ENCODE data around the gene CYTH1. TPM values are rescaled to one million over a fixed set of nuclear protein-coding genes. Genes with fewer than 3 reads are reported as not detected.
A peak's percentile ranks its signal among the peaks of the same experiment; 100 is the strongest.

CYTH1 gene
- total RNA-seq, 1 donor from 2014 or later, result 25.0 TPM

DNA sequence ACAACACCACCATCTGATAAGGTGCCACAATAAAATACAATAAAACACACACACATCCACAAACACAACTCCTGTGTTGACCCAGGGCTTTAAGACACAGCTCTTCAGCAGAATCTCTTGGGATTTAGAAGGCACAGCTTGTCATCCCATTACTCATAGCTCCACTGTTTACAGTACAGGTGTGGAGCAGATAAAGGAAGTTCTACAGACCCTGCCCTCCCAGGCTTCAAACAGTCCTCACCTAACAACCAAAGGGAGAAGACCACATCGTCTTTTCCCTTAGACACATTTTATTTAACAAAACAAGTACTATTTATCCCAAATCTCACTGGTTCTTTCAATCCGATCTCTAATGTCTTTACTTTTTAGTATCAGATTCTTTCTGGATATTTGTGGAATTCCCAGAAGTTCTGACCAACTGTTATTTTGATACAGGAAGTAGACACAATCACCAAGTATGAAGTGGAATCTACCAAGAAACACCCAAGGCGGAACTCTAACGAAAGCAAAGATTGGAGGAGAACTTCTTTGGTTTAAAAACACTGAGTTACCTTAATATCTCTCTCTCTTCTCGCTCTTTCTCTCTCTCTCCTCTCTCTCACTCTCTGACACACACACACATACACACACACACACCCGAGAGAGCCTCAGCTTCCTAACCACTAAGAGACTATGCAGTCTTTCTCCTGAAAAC, 46.1 kb downstream of the CYTH1 start:
- Histone ChIP-seq H4K20me1 (ENCODE audit: insufficient read depth, low read length) (peaks cover 33% of the 10 kb centered on the region), H2AFZ (ENCODE audit: low read depth, low read length) (no peak overlapping the region), H3K36me3 (ENCODE audit: insufficient read depth, low read length) (no peaks in the 10 kb centered on the region), H3K79me2 (ENCODE audit: insufficient read depth, low read length) (peaks cover 47% of the 10 kb centered on the region), H3K27me3 (ENCODE audit: insufficient read depth, low read length) (no peaks in the 10 kb centered on the region), H3K27ac (ENCODE audit: low read depth, low read length) (peak overlapping the region; percentile 10), H3K4me2 (ENCODE audit: low read length) (peak overlapping the region; percentile 47), H3K9ac (ENCODE audit: low read length) (peak overlapping the region; percentile 21), H3K9me3 (ENCODE audit: insufficient read depth, low read depth, low read length) (no peaks in the 10 kb centered on the region), H3K4me1 (ENCODE audit: insufficient read depth, low read length) (peaks cover 19% of the 10 kb centered on the region), H3K4me3 (ENCODE audit: insufficient read depth, low read depth, low read length) (no peak overlapping the region)
- DNase-seq (ENCODE audit: low read depth), result peak; percentile 41
- no peak for FAIRE-seq
- Mint-ChIP-seq H3K4me1 (ENCODE audit: low read depth, unreplicated experiment) (peaks cover 27% of the 10 kb centered on the region), H3K36me3 (ENCODE audit: low read depth, unreplicated experiment) (peaks cover 3% of the 10 kb centered on the region), H3K27ac (ENCODE audit: unreplicated experiment) (peak overlapping the region; percentile 8), H3K4me3 (ENCODE audit: unreplicated experiment) (no peak overlapping the region), H3K27me3 (ENCODE audit: low read depth, unreplicated experiment) (no peaks in the 10 kb centered on the region), H3K9me3 (ENCODE audit: unreplicated experiment) (no peaks in the 10 kb centered on the region)
- TF ChIP-seq, protein P1, sequence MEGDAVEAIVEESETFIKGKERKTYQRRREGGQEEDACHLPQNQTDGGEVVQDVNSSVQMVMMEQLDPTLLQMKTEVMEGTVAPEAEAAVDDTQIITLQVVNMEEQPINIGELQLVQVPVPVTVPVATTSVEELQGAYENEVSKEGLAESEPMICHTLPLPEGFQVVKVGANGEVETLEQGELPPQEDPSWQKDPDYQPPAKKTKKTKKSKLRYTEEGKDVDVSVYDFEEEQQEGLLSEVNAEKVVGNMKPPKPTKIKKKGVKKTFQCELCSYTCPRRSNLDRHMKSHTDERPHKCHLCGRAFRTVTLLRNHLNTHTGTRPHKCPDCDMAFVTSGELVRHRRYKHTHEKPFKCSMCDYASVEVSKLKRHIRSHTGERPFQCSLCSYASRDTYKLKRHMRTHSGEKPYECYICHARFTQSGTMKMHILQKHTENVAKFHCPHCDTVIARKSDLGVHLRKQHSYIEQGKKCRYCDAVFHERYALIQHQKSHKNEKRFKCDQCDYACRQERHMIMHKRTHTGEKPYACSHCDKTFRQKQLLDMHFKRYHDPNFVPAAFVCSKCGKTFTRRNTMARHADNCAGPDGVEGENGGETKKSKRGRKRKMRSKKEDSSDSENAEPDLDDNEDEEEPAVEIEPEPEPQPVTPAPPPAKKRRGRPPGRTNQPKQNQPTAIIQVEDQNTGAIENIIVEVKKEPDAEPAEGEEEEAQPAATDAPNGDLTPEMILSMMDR (IDR thresholded peaks at IDR 0.05; ENCODE audit: insufficient read depth, low read depth, low read length), result no peak

DNA sequence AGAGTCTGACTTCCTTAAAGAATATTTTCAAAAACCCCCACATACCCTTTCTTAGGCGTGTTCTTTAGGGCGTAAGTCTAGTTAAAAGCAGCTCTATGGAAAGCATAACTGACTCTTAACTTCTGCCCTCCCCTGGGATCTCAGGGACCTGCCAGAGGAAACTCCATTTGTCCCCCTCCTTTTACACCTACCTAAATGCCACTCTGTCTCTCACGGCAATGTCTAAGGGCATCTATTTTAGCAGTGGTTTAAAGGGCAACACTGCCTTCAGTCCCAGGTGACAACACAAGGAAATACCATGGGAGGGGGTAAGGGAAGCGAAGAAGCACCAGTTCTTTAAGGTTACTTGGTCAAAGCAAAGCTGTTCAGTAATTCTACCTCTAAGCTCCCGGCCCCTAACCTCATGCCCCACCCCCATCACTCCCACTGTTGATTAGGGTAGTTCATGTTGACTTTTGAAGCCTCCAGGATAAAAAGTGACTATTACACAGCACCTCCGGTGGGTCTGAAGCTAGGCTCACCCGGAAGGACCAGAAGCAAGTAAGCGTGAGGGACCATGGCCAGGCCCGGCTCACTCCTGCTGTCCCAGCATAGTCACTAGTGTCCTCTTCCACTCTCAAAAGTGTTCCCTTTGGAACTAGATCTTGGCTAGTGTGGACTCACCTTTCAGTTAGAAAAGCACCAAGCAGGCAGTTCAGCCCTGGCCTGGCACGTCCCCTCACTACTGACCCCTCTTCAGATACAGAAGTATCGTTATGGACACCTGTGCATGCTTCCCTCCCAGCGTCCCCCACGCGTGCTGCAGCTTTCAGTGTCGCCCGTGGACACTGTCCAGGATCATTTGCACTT, 47.1 kb downstream of the CYTH1 start:
- H3K79me2 ChIP-seq (ENCODE audit: insufficient read depth, low read length), result peaks cover 48% of the 10 kb centered on the region
- Mint-ChIP-seq H3K36me3 (ENCODE audit: low read depth, unreplicated experiment) (no peaks in the 10 kb centered on the region), H3K4me3 (ENCODE audit: unreplicated experiment) (no peak overlapping the region), H3K27ac (ENCODE audit: unreplicated experiment) (no peak overlapping the region), H3K27me3 (ENCODE audit: low read depth, unreplicated experiment) (no peaks in the 10 kb centered on the region), H3K4me1 (ENCODE audit: low read depth, unreplicated experiment) (peaks cover 28% of the 10 kb centered on the region), H3K9me3 (ENCODE audit: unreplicated experiment) (no peaks in the 10 kb centered on the region)
- no peak overlapping the region for H3K4me2 ChIP-seq (ENCODE audit: low read length)
- FAIRE-seq, result no peak
- TF ChIP-seq, protein P1 (IDR thresholded peaks at IDR 0.05; ENCODE audit: insufficient read depth, low read depth, low read length), result no peak
- no peak for TF ChIP-seq EZH2 (IDR thresholded peaks at IDR 0.05; ENCODE audit: insufficient read depth, low read length)
- no peak for DNase-seq (ENCODE audit: low read depth)
- no peak overlapping the region for H2AFZ ChIP-seq (ENCODE audit: low read depth, low read length)
- no peak overlapping the region for H3K4me3 ChIP-seq (ENCODE audit: insufficient read depth, low read depth, low read length)
- no peak overlapping the region for H3K9ac ChIP-seq (ENCODE audit: low read length)
- H3K4me1 ChIP-seq (ENCODE audit: insufficient read depth, low read length), result peaks cover 19% of the 10 kb centered on the region
- no peaks in the 10 kb centered on the region for H3K36me3 ChIP-seq (ENCODE audit: insufficient read depth, low read length)
- no peaks in the 10 kb centered on the region for H3K27me3 ChIP-seq (ENCODE audit: insufficient read depth, low read length)
- peaks cover 33% of the 10 kb centered on the region for H4K20me1 ChIP-seq (ENCODE audit: insufficient read depth, low read length)
- no peaks in the 10 kb centered on the region for H3K9me3 ChIP-seq (ENCODE audit: insufficient read depth, low read depth, low read length)
- no peak overlapping the region for H3K27ac ChIP-seq (ENCODE audit: low read depth, low read length)

Measured in astrocyte (in vitro differentiated cells and primary cell).